A673 (cell line): ENCODE data around the gene ELAPOR1. TPM values are rescaled to one million over a fixed set of nuclear protein-coding genes. Genes with fewer than 3 reads are reported as not detected.

Source experiments
- BruUV-seq: library from RNA; stranded (reverse); fragments of 400-500 nt; replicated peaks from 2 replicates; lab custom pipeline; 2021; lab: Mats Ljungman, UMichigan
- CTCF ChIA-PET: fragments of 300-600 bp; sonication (Branson Sonifier 250); formaldehyde crosslinking; loops from one replicate; lab custom pipeline; 2022; ENCODE audit warnings: antibody characterized with exemption; lab: Charles Lee
- POLR2A ChIA-PET: fragments of 300-600 bp; sonication (Branson Sonifier 250); formaldehyde crosslinking; loops from one replicate; lab custom pipeline; 2022; ENCODE audit warnings: antibody characterized with exemption; ENCODE audit not compliant: low non-redundant PET; lab: Charles Lee
- DNase-seq: peaks from one replicate; pipeline ENCODE4 v3.0.0-alpha.2; 2015; ENCODE audit warnings: low spot score
- H3K27ac ChIP-seq: fragments of 200-600 bp; sonication (generic); 2 replicates; pipeline ENCODE4 v1.5.1; 2016; ENCODE audit warnings: mixed run types, low read depth, mild to moderate bottlenecking, mixed read lengths, antibody characterized with exemption, low read length; ENCODE audit not compliant: poor library complexity, severe bottlenecking
- H3K27me3 ChIP-seq: fragments of 200-600 bp; sonication (generic); replicated peaks from 2 replicates; pipeline ENCODE4 v1.6.1; 2017; ENCODE audit warnings: mixed run types, low read depth, mild to moderate bottlenecking, mixed read lengths, antibody characterized with exemption, low read length; ENCODE audit not compliant: insufficient read depth, poor library complexity
- H3K36me3 ChIP-seq: fragments of 200-600 bp; sonication (generic); 2 replicates; pipeline ENCODE4 v1.6.1; 2016; ENCODE audit warnings: mixed run types, mild to moderate bottlenecking, mixed read lengths, antibody characterized with exemption, low read length; ENCODE audit not compliant: insufficient read depth, poor library complexity, severe bottlenecking
- H3K4me1 ChIP-seq: fragments of 200-600 bp; sonication (generic); 2 replicates; pipeline ENCODE4 v1.6.1; 2017; ENCODE audit warnings: mixed run types, mild to moderate bottlenecking, mixed read lengths, antibody characterized with exemption, low read length; ENCODE audit not compliant: insufficient read depth, poor library complexity, severe bottlenecking
- H3K4me3 ChIP-seq: fragments of 200-600 bp; sonication (generic); 2 replicates; pipeline ENCODE4 v1.5.1; 2016; ENCODE audit warnings: low read depth, mixed run types, mild to moderate bottlenecking, mixed read lengths, low read length; ENCODE audit not compliant: poor library complexity, severe bottlenecking
- H3K9me3 ChIP-seq: fragments of 200-600 bp; sonication (generic); 2 replicates; pipeline ENCODE4 v1.6.1; 2016; ENCODE audit warnings: mixed run types, low read depth, mild to moderate bottlenecking, mixed read lengths, antibody characterized with exemption, low read length; ENCODE audit not compliant: poor library complexity, severe bottlenecking
- EZH2 ChIP-seq: fragments of 200-600 bp; sonication (generic); IDR thresholded peaks from 2 replicates; pipeline ENCODE4 v1.6.1; 2017; ENCODE audit warnings: borderline replicate concordance, low read depth, mild to moderate bottlenecking, mixed read lengths, antibody characterized with exemption, low read length; ENCODE audit not compliant: poor library complexity, severe bottlenecking
- intact Hi-C: fragments of 100-400 bp; cut with micrococcal nuclease; formaldehyde crosslinking; loops from one replicate; pipeline ENCODE4 v1.10.0; 2022; ENCODE audit not compliant: unreplicated experiment
- total RNA-seq: library from RNA; stranded (reverse); gene quantifications from 2 replicates; pipeline ENCODE4 v1.2.3, GENCODE V29; 2021
- TF ChIP-seq, protein P1 (sequence below): fragments of 300-800, 200-600 bp; sonication (generic); conservative IDR thresholded peaks from 2 replicates; pipeline ENCODE4 v1.5.1; 2017; ENCODE audit warnings: low read depth, mild to moderate bottlenecking, antibody characterized with exemption, low read length, moderate library complexity, mixed read lengths

ELAPOR1 gene
- total RNA-seq, 1 experiment from 2014 or later: 0.24 TPM

DNA sequence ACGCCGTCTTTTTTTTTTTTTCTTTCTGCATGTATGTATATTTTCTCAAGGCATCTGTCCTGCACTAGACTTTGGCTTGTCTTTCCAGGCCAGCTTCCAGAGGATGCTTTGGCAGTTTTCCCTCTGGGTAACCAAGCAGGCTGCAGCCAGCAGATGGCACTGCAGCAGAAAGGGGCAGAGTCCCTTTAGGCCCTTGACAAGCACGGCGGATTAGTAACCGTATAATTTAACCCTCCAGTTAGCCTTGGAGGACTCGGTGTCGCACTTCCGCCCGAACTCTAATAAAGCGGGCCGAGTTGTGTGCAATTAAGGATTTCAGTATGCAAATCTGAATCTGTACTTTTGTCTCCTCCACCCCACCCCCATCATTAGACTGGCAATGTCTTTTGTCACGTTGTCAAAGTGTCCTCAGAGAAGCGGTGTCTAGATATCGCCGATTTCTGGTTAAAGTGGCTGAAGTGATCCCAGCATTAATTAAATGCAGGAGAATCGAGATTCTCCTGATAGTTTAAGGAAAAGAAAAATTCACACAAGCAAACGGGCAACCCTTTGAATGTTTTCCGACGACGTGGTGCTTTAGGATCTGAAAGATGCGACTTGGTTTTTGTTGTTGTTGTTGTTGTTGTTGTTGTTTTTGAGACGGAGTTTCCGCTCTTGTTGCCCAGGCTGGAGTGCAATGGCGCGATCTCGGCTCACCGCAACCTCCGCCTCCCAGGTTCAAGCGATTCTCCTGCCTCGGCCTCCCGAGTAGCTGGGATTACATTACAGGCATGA, 24.5 kb upstream of the ELAPOR1 start:
- DNase-seq: peak; percentile 88
- Histone ChIP-seq H3K9me3 (no peaks in the 10 kb centered on the region), H3K27ac (no peak overlapping the region), H3K27me3 (no peaks in the 10 kb centered on the region), H3K4me1 (peaks cover 11% of the 10 kb centered on the region), H3K4me3 (no peak overlapping the region), H3K36me3 (peaks cover 16% of the 10 kb centered on the region)
- ChIA-PET CTCF (interaction anchor here (0.5 to 1.8 kb wide), 7 partner anchors 11 to 121 kb away, joined by 3 to 12 read pairs (median 5); partner anchors contain the start of gene TAF13), POLR2A (no interaction called here)
- TF ChIP-seq, protein P1, sequence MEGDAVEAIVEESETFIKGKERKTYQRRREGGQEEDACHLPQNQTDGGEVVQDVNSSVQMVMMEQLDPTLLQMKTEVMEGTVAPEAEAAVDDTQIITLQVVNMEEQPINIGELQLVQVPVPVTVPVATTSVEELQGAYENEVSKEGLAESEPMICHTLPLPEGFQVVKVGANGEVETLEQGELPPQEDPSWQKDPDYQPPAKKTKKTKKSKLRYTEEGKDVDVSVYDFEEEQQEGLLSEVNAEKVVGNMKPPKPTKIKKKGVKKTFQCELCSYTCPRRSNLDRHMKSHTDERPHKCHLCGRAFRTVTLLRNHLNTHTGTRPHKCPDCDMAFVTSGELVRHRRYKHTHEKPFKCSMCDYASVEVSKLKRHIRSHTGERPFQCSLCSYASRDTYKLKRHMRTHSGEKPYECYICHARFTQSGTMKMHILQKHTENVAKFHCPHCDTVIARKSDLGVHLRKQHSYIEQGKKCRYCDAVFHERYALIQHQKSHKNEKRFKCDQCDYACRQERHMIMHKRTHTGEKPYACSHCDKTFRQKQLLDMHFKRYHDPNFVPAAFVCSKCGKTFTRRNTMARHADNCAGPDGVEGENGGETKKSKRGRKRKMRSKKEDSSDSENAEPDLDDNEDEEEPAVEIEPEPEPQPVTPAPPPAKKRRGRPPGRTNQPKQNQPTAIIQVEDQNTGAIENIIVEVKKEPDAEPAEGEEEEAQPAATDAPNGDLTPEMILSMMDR: peak; percentile 86
- no peak for TF ChIP-seq EZH2
- intact Hi-C loops: no loop called here
- no TSS peak for BruUV-seq

DNA sequence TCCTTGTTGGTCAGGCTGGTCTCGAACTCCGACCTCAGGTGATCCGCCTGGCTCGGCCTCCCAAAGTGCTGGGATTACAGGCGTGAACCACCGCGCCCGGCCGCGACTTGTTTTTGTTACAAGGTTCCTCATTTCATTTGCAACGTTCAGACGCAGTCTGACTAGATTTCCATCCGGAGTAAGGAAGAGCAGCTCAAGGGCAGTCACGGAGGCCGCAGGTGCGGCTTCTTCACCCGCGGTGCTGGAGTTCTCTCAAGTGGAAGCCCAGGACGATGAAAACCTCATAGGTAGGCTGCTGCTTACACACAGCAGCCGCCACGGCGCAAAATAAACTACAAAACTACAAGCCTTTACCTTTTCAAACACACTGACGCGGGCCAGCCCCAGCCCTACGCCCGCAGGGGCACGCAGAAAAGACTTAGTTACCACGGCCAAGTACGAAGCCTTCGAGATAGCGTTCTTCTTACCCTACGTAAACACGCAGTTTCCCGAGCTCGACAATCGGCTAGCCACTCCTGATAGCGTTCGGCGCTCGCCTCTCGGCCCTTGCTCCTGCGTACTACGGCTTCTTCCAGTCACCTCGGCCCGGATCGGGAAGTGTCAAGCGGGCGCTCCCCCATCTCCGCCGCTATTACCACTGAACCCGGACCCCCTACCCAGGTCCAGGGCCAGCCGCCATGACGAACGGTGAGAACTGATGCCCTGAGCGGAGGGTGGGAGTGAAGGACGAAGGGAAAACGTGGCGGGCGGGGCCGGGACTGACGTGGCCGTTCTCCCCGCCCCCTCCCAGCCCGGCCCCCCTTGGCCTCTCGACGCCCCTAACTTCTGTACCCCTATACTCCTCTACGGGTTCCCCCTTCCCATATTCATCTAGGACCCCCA, 23.5 kb upstream of the ELAPOR1 start, which contains the start of gene TMEM167B:
Gene TMEM167B, plus strand, starts transcription at position 569 of the 882 bp plus-strand sequence. Its CDS starts 109 bp downstream, at position 678.
- Histone ChIP-seq H3K4me3 (peak within 1 kb of the TSS; percentile 78), H3K36me3 (peaks cover 23% of the 10 kb centered on the region), H3K27me3 (no peaks in the 10 kb centered on the region), H3K27ac (peak within 1 kb of the TSS; percentile 81), H3K9me3 (no peaks in the 10 kb centered on the region), H3K4me1 (peaks cover 11% of the 10 kb centered on the region)
- ChIA-PET CTCF (interaction anchor here (0.7 to 1.8 kb wide), 2 partner anchors 10 to 100 kb away, joined by 4 to 12 read pairs; no protein-coding TSS in a partner anchor), POLR2A (interaction anchor here (0.6 to 1.0 kb wide), 2 partner anchors 10 to 367 kb away, joined by 3 to 4 read pairs; no protein-coding TSS in a partner anchor)
- TF ChIP-seq, protein P1: no peak
- no peak for TF ChIP-seq EZH2
- BruUV-seq: TSS peak; percentile 87
- intact Hi-C loops: no loop called here
- peak; percentile 97 for DNase-seq

DNA sequence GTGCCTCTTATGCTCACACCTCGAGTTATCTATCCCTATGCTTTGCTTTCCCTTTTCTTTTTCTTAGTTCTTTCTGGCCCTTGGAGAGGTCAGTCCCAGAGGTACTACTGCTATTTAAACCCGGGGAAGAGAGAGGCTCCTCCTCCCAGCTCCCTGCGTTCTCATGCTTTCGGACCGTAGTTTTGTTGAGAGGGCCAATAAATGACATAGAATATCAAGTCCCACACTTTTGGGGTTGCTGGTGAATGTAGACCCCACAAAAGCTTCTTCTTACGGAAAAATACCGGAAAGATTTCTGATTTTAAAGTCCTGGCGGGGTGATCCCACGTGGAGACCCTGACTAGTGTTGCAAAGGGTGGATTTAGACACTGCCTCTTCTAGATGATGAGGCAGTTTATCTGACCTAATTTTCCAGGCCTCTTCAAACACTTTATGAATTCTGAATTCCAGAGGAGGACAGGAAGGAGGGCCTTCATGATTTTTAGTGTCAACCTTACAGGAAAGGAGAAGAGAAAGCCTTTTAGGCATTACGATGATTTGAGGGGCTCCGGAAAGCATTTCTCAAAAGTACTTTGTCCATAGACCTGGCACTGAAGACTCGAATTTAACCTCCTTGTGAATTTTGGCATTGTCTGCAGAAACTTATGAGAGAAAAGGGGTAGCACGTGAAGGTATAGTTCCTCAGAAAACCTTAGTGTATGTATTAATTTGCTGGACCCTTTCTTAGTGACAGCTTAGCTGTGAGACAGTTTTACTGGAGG, 22.7 kb upstream of the ELAPOR1 start:
- peak overlapping the region; percentile 78 for H3K4me3 ChIP-seq
- peak overlapping the region; percentile 81 for H3K27ac ChIP-seq
- no peak for TF ChIP-seq EZH2
- TF ChIP-seq, protein P1: no peak
- BruUV-seq: TSS peak; percentile 63
- peaks cover 11% of the 10 kb centered on the region for H3K4me1 ChIP-seq
- H3K27me3 ChIP-seq: no peaks in the 10 kb centered on the region
- H3K36me3 ChIP-seq: peaks cover 23% of the 10 kb centered on the region
- POLR2A ChIA-PET: interaction anchor here (1.0 kb wide), 1 partner anchor 9 kb away, joined by 4 read pairs; no protein-coding TSS in a partner anchor
- intact Hi-C loops: no loop called here
- peak; percentile 62 for DNase-seq
- CTCF ChIA-PET: interaction anchor here (0.7 to 1.8 kb wide), 2 partner anchors 9 to 99 kb away, joined by 4 to 12 read pairs; no protein-coding TSS in a partner anchor
- no peaks in the 10 kb centered on the region for H3K9me3 ChIP-seq
